ENCODE measurements around the gene IL25.
A peak's percentile ranks its signal among the peaks of the same experiment; 100 is the strongest.

IL25 gene

GRCh38 chr14:23371865-23372264 lies 744 bp upstream of the IL25 start:
- peaks cover 0 to 9% (median under 1%) of the 10 kb centered on the region in 5 donors for H3K4me1 ChIP-seq (ENCODE audit: control insufficient read depth in 5 of 5, insufficient read depth in 5 of 5, low read length in 5 of 5)
- H3K36me3 ChIP-seq (ENCODE audit: control insufficient read depth in 5 of 5, insufficient read depth in 5 of 5, low read length in 5 of 5): no peaks in the 10 kb centered on the region
- peaks cover 0 to 30% (median 13%) of the 10 kb centered on the region in 5 donors for H3K27me3 ChIP-seq (ENCODE audit: control insufficient read depth in 5 of 5, insufficient read depth in 4 of 5, low read length in 5 of 5)
- no peak overlapping the region for H3K4me3 ChIP-seq (ENCODE audit: low read depth in 1 of 5, low read length in 5 of 5)
- no peak overlapping the region for H3K27ac ChIP-seq (ENCODE audit: low read depth, low read length)
- no peak overlapping the region for H3K9ac ChIP-seq (ENCODE audit: low read length in 5 of 5)
- no peaks in the 10 kb centered on the region for H3K9me3 ChIP-seq (ENCODE audit: control insufficient read depth in 5 of 5, low read length in 5 of 5)

DNA sequence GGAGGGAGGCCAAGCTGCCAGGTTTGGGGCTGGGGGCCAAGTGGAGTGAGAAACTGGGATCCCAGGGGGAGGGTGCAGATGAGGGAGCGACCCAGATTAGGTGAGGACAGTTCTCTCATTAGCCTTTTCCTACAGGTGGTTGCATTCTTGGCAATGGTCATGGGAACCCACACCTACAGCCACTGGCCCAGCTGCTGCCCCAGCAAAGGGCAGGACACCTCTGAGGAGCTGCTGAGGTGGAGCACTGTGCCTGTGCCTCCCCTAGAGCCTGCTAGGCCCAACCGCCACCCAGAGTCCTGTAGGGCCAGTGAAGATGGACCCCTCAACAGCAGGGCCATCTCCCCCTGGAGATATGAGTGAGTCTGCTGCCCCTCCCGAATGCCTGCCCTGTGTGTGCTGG lies 432 bp downstream of the IL25 start:
- Histone ChIP-seq H3K9me3 (ENCODE audit: control insufficient read depth in 5 of 5, low read length in 5 of 5) (no peaks in the 10 kb centered on the region), H3K4me3 (ENCODE audit: low read depth in 1 of 5, low read length in 5 of 5) (no peak overlapping the region), H3K27ac (ENCODE audit: low read depth, low read length) (no peak overlapping the region), H3K9ac (ENCODE audit: low read length in 5 of 5) (no peak overlapping the region), H3K27me3 (ENCODE audit: control insufficient read depth in 5 of 5, insufficient read depth in 4 of 5, low read length in 5 of 5) (peaks cover 4 to 28% (median 15%) of the 10 kb centered on the region in 5 donors), H3K36me3 (ENCODE audit: control insufficient read depth in 5 of 5, insufficient read depth in 5 of 5, low read length in 5 of 5) (no peaks in the 10 kb centered on the region), H3K4me1 (ENCODE audit: control insufficient read depth in 5 of 5, insufficient read depth in 5 of 5, low read length in 5 of 5) (peaks cover 0 to 7% (median 0%) of the 10 kb centered on the region in 5 donors)

GRCh38 chr14:23375527-23376251 lies 3.1 kb downstream of the IL25 start:
- Histone ChIP-seq H3K27ac (ENCODE audit: low read depth, low read length) (no peak overlapping the region), H3K9me3 (ENCODE audit: control insufficient read depth in 5 of 5, low read length in 5 of 5) (no peaks in the 10 kb centered on the region), H3K4me3 (ENCODE audit: low read depth in 1 of 5, low read length in 5 of 5) (no peak overlapping the region), H3K9ac (ENCODE audit: low read length in 5 of 5) (no peak overlapping the region), H3K4me1 (ENCODE audit: control insufficient read depth in 5 of 5, insufficient read depth in 5 of 5, low read length in 5 of 5) (peaks cover 0 to 7% (median 0%) of the 10 kb centered on the region in 5 donors), H3K36me3 (ENCODE audit: control insufficient read depth in 5 of 5, insufficient read depth in 5 of 5, low read length in 5 of 5) (no peaks in the 10 kb centered on the region), H3K27me3 (ENCODE audit: control insufficient read depth in 5 of 5, insufficient read depth in 4 of 5, low read length in 5 of 5) (peaks cover 14 to 36% (median 20%) of the 10 kb centered on the region in 5 donors)

DNA sequence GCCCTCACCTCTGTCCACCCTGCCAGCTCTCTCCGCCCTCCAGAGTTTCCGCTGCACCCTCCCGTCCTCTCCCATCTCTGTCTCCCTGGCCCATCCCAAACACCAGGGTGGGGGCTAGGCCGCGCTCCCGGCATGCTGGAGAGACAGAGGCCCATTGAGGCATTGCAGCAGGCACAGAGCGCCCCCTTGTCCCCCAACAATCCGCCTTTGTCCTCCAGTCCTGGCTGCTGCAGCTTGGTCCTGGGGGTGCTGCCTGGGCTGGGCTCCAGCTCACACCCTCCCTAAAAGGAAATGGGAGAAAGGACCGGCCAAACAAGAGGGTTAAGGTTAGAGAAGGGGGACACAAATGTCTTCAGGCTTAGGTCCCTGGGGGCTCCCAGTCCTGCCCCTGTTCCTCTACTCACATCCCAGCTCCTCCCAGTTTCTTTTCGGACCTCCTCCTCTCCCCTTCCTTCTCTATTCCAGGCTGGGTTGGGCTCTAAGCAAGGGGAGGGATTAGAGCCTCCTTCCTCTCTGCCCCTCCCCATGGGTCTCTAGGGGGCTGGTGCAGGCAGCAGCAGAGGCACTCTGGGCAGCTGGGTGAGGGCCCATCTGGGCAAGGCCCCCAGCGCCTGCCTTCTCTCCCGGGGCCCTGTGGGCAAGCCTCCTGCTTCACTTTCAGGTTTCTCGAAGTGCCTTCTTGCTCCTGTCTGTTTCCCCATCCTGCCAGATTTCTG lies 4.0 kb downstream of the IL25 start, which contains the start of gene CMTM5:
Gene CMTM5 (plus strand): TSS at position 565 of the 716 bp plus-strand sequence. CDS start 206 bp downstream, outside the sequence.
- H3K9ac ChIP-seq (ENCODE audit: low read length in 5 of 5): no peak within 1 kb of the TSS
- H3K9me3 ChIP-seq (ENCODE audit: control insufficient read depth in 5 of 5, low read length in 5 of 5): no peaks in the 10 kb centered on the region
- H3K4me1 ChIP-seq (ENCODE audit: control insufficient read depth in 5 of 5, insufficient read depth in 5 of 5, low read length in 5 of 5): peaks cover 0 to 7% (median 0%) of the 10 kb centered on the region in 5 donors
- peak within 1 kb of the TSS in 2 of 5 donors; percentile 6 to 9 for H3K4me3 ChIP-seq (ENCODE audit: low read depth in 1 of 5, low read length in 5 of 5)
- H3K36me3 ChIP-seq (ENCODE audit: control insufficient read depth in 5 of 5, insufficient read depth in 5 of 5, low read length in 5 of 5): no peaks in the 10 kb centered on the region
- peaks cover 19 to 28% (median 23%) of the 10 kb centered on the region in 5 donors for H3K27me3 ChIP-seq (ENCODE audit: control insufficient read depth in 5 of 5, insufficient read depth in 4 of 5, low read length in 5 of 5)
- no peak within 1 kb of the TSS for H3K27ac ChIP-seq (ENCODE audit: low read depth, low read length)

GRCh38 chr14:23377198-23377550 lies 4.6 kb downstream of the IL25 start:
- H3K4me3 ChIP-seq (ENCODE audit: low read depth in 1 of 5, low read length in 5 of 5): no peak overlapping the region
- no peak overlapping the region for H3K9ac ChIP-seq (ENCODE audit: low read length in 5 of 5)
- no peak overlapping the region for H3K27ac ChIP-seq (ENCODE audit: low read depth, low read length)
- no peaks in the 10 kb centered on the region for H3K36me3 ChIP-seq (ENCODE audit: control insufficient read depth in 5 of 5, insufficient read depth in 5 of 5, low read length in 5 of 5)
- H3K4me1 ChIP-seq (ENCODE audit: control insufficient read depth in 5 of 5, insufficient read depth in 5 of 5, low read length in 5 of 5): peaks cover 0 to 7% (median 0%) of the 10 kb centered on the region in 5 donors
- H3K27me3 ChIP-seq (ENCODE audit: control insufficient read depth in 5 of 5, insufficient read depth in 4 of 5, low read length in 5 of 5): peaks cover 20 to 27% (median 26%) of the 10 kb centered on the region in 5 donors
- H3K9me3 ChIP-seq (ENCODE audit: control insufficient read depth in 5 of 5, low read length in 5 of 5): no peaks in the 10 kb centered on the region

DNA sequence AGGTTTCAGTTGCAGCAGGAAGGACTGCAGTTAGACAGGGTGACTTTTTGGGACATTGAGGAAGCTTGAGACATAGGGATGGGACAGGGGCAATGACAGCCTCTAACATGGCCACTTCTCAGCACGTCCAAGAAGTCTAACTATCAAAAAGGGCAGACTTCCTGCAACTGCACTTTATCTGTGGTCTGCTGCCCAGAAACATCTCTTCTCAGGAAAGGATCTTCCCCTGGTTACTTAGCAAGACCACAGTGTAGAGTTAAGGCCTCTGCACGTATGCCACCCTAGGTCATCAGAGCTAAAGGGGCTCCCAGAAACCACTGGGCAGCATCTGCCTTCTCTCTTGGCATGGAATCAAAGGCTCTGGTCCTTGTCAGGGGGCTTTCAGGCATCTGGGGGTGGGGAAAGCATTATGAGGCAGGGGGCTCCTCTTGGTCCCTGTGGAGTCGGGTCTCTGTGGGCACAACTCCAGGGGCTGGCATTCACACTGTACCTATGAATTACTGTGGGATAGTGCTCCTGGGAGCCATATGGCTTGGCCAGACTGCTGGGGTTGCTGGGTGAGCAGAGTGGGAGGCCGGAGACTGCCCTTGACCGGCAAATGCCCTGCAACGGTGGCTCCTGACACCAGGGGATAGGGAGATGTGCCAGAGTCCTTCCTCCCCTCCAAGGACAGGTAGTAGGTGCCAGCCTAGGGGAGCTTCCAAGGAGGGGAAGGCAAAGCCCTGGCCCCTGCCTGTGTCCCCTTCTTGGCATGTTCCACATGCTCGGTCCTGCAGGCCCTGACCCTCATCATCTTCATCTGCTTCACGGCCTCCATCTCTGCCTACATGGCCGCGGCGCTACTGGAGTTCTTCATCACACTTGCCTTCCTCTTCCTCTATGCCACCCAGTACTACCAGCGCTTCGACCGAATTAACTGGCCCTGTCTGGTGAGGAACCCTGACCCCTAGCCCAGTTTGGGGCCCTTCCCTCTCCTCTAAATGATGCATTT lies 5.3 kb downstream of the IL25 start:
- Histone ChIP-seq H3K9ac (ENCODE audit: low read length in 5 of 5) (no peak overlapping the region), H3K27ac (ENCODE audit: low read depth, low read length) (no peak overlapping the region), H3K4me1 (ENCODE audit: control insufficient read depth in 5 of 5, insufficient read depth in 5 of 5, low read length in 5 of 5) (peaks cover 0 to 7% (median 0%) of the 10 kb centered on the region in 5 donors)

GRCh38 chr14:23378612-23379220 lies 6.1 kb downstream of the IL25 start:
- H3K4me3 ChIP-seq (ENCODE audit: low read depth in 1 of 5, low read length in 5 of 5): no peak overlapping the region
- no peaks in the 10 kb centered on the region for H3K36me3 ChIP-seq (ENCODE audit: control insufficient read depth in 5 of 5, insufficient read depth in 5 of 5, low read length in 5 of 5)
- H3K9me3 ChIP-seq (ENCODE audit: control insufficient read depth in 5 of 5, low read length in 5 of 5): no peaks in the 10 kb centered on the region
- H3K4me1 ChIP-seq (ENCODE audit: control insufficient read depth in 5 of 5, insufficient read depth in 5 of 5, low read length in 5 of 5): peaks cover 0 to 7% (median 0%) of the 10 kb centered on the region in 5 donors
- H3K9ac ChIP-seq (ENCODE audit: low read length in 5 of 5): no peak overlapping the region
- H3K27ac ChIP-seq (ENCODE audit: low read depth, low read length): no peak overlapping the region
- peaks cover 22 to 36% (median 28%) of the 10 kb centered on the region in 5 donors for H3K27me3 ChIP-seq (ENCODE audit: control insufficient read depth in 5 of 5, insufficient read depth in 4 of 5, low read length in 5 of 5)

More for the DNA sequence above, 5.3 kb downstream of the IL25 start:
- Histone ChIP-seq H3K27me3 (ENCODE audit: control insufficient read depth in 5 of 5, insufficient read depth in 4 of 5, low read length in 5 of 5) (peaks cover 22 to 33% (median 28%) of the 10 kb centered on the region in 5 donors), H3K36me3 (ENCODE audit: control insufficient read depth in 5 of 5, insufficient read depth in 5 of 5, low read length in 5 of 5) (no peaks in the 10 kb centered on the region), H3K4me3 (ENCODE audit: low read depth in 1 of 5, low read length in 5 of 5) (no peak overlapping the region), H3K9me3 (ENCODE audit: control insufficient read depth in 5 of 5, low read length in 5 of 5) (no peaks in the 10 kb centered on the region)

DNA sequence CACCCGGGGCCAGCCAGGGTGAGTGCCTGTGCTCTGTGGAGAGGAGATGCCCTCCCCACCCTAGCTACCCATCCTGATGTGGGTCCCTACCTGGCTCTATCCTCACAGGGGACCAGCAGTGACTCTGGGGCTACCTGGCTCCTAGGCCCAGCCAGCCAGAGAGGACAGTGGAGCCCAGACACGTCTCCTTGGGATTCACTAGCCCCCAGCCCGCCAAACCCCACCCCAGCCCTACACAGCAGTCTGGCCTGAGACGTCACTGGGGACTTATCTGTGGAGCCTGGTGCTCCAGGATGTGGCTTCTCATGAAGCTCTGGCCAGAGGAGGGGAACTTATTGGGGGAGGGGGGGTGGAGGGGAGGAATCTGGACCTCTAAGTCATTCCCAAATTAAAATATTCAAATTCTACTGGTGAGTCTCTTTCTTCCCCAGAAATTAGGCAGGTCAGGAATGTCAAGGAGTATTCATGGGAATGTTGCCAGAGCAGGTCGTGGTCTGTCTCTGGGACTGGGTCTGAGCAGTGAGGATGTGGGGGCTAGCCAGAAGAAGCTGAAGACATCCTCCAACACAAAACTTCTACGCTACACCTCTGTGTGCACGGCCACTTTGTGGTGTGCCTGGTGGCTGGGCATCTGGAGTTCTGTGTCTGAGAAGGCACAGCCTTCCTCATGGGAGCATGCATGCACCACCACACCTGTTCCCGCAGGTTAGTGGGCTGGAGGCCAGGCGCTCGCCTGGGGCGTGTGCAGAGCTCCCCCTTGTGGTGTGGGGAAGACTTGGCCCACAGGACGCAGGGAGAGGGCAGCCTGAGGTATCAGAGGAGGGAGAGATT lies 7.0 kb downstream of the IL25 start:
- H3K27me3 ChIP-seq (ENCODE audit: control insufficient read depth in 5 of 5, insufficient read depth in 4 of 5, low read length in 5 of 5): peaks cover 22 to 36% (median 28%) of the 10 kb centered on the region in 5 donors
- no peak overlapping the region for H3K4me3 ChIP-seq (ENCODE audit: low read depth in 1 of 5, low read length in 5 of 5)
- no peak overlapping the region for H3K27ac ChIP-seq (ENCODE audit: low read depth, low read length)
- no peak overlapping the region for H3K9ac ChIP-seq (ENCODE audit: low read length in 5 of 5)
- H3K36me3 ChIP-seq (ENCODE audit: control insufficient read depth in 5 of 5, insufficient read depth in 5 of 5, low read length in 5 of 5): no peaks in the 10 kb centered on the region
- peaks cover 0 to 7% (median 0%) of the 10 kb centered on the region in 5 donors for H3K4me1 ChIP-seq (ENCODE audit: control insufficient read depth in 5 of 5, insufficient read depth in 5 of 5, low read length in 5 of 5)
- H3K9me3 ChIP-seq (ENCODE audit: control insufficient read depth in 5 of 5, low read length in 5 of 5): no peaks in the 10 kb centered on the region
